ENCODE results near the gene ZC2HC1B.
"Not testable (repeated sequence)": the region's sequence is repeated elsewhere in the genome, so short reads cannot be mapped to it uniquely, and the experiment has no call there.

The ZC2HC1B gene

GRCh38 chr6:143851706-143852105 is 12.6 kb upstream of the ZC2HC1B start:
- not testable (repeated sequence) for H3K27ac Mint-ChIP-seq, H3K4me3 Mint-ChIP-seq, H3K27me3 Mint-ChIP-seq
- Mint-ChIP-seq H3K4me1 (ENCODE audit: low read depth) (peaks cover 28% of the 10 kb centered on the region), H3K9me3 (peaks cover 15% of the 10 kb centered on the region), H3K36me3 (ENCODE audit: low read depth) (peaks cover 97% of the 10 kb centered on the region)

- peaks cover 22% of the 10 kb centered on the region for H3K4me1 Mint-ChIP-seq (ENCODE audit: low read depth)
- not testable (repeated sequence) for H3K27me3 Mint-ChIP-seq, H3K4me3 Mint-ChIP-seq, H3K27ac Mint-ChIP-seq
- H3K9me3 Mint-ChIP-seq = peaks cover 15% of the 10 kb centered on the region
- peaks cover 98% of the 10 kb centered on the region for H3K36me3 Mint-ChIP-seq (ENCODE audit: low read depth)
These were observed 9.2 kb upstream of the ZC2HC1B start for GRCh38 chr6:143855057-143855456.

DNA sequence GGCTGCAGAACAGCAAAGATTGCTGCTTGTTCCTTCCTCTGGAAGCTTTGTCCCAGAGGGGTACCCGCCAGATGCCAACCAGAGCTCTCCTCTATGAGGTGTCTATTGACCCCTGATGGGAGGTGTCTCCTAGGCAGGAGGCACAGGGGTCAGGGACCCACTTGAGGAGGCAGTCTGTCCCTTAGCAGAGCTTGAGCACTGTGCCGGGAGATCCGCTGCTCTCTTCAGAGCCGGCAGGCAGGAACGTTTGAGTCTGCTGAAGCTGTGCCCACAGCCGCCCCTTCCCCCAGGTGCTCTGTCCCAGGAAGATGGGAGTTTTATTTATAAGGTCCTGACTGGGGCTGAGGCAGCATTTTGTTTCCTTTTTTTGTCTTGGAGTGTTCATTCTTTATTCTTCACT is 7.5 kb upstream of the ZC2HC1B start:
- not testable (repeated sequence) for H3K9me3 Mint-ChIP-seq, H3K27ac Mint-ChIP-seq, H3K4me3 Mint-ChIP-seq, H3K27me3 Mint-ChIP-seq
- peaks cover 97% of the 10 kb centered on the region for H3K36me3 Mint-ChIP-seq (ENCODE audit: low read depth)
- H3K4me1 Mint-ChIP-seq (ENCODE audit: low read depth) = peaks cover 22% of the 10 kb centered on the region

GRCh38 chr6:143857651-143858050 is 6.6 kb upstream of the ZC2HC1B start:
- Mint-ChIP-seq H3K4me3 (no peak overlapping the region), H3K9me3 (peaks cover 10% of the 10 kb centered on the region), H3K27me3 (no peaks in the 10 kb centered on the region), H3K36me3 (ENCODE audit: low read depth) (peaks cover 97% of the 10 kb centered on the region), H3K4me1 (ENCODE audit: low read depth) (peaks cover 14% of the 10 kb centered on the region), H3K27ac (peak overlapping the region; percentile 6)

DNA sequence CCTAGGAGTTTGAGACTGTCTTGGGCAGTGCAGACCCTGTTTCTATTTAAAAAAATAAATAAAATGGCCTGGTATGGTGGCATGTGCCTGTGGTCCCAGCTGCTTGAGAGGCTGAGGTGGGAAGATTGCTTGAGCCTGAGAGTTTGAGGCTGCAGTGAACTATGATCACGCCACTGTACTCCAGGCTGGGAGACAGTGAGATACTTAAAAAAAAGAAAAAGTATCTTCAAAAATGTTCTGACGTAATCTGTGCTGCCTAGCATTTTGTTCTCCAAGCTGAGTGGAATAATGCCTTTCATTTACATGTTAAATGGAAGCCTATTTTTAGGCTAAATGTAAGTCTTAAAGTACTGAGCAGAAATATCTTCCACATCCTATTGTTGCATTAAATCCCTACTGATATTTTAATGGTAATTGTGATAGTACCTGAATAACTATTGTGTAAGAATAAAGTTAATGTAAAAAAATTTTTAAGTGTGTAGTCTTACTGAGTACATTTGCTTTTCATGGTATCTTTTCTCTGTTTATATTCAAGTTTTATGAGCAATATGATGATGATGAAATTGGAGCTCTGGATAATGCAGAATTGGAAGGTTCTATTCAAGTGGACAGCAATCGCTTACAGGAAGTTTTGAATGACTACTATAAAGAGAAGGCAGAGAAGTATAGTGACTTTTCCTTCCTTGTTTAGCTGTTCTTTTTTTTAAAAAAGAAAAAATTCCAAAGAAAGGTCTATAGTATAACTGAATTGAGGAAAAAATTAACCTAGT is 4.2 kb upstream of the ZC2HC1B start:
- Mint-ChIP-seq H3K27me3 (no peaks in the 10 kb centered on the region), H3K9me3 (peaks cover 4% of the 10 kb centered on the region), H3K4me3 (no peak overlapping the region), H3K27ac (no peak overlapping the region), H3K36me3 (ENCODE audit: low read depth) (peaks cover 93% of the 10 kb centered on the region), H3K4me1 (ENCODE audit: low read depth) (peaks cover 9% of the 10 kb centered on the region)

DNA sequence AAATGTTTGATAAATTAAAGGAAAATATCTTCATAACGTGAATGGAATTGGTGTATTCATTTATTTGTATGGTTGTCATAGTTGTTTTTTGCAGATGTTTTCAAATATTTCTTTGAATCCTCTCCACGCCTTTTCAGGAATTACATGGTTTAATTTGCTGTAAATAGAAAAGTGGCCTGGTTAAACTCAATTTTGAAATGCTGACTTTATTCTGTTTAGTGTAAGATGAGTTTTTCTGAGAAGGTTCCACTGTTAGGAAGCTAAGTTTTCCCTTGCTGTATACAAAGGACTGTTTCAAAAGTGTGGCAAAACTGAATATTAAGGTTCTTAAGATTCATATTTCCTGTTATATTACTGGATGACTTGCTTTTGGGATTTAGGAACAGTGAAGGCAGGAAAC is 503 bp upstream of the ZC2HC1B start:
- H3K36me3 Mint-ChIP-seq (ENCODE audit: low read depth) = peaks cover 71% of the 10 kb centered on the region
- no peak overlapping the region for H3K4me3 Mint-ChIP-seq
- H3K27me3 Mint-ChIP-seq = no peaks in the 10 kb centered on the region
- H3K27ac Mint-ChIP-seq = no peak overlapping the region
- H3K9me3 Mint-ChIP-seq = peaks cover 4% of the 10 kb centered on the region
- H3K4me1 Mint-ChIP-seq (ENCODE audit: low read depth) = no peaks in the 10 kb centered on the region

- Mint-ChIP-seq H3K4me1 (ENCODE audit: low read depth) (peaks cover 3% of the 10 kb centered on the region), H3K27ac (no peak overlapping the region), H3K36me3 (ENCODE audit: low read depth) (peaks cover 38% of the 10 kb centered on the region), H3K4me3 (no peak overlapping the region), H3K9me3 (peaks cover 4% of the 10 kb centered on the region), H3K27me3 (no peaks in the 10 kb centered on the region)
These were observed 3.0 kb downstream of the ZC2HC1B start for GRCh38 chr6:143867236-143867635.

DNA sequence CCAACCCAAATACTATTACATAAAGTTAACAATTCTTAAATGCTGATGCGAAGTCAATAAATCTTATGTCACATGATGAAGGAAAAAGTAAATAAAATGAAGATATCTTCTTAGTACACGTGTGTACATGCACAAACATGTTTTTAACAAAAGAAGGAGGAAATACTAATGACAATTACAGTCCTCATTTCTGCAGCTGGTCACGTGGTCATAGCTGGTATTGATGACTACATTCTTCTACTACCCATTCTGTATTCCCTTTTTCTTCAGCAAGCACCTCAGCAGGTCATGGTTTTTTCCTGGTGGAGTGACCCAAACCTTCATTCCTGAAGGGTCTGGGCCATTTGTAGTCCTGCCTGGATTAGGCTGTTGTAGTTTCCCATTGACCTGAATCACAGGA is 4.5 kb downstream of the ZC2HC1B start:
- not testable (repeated sequence) for H3K4me3 Mint-ChIP-seq, H3K27ac Mint-ChIP-seq
- peaks cover 24% of the 10 kb centered on the region for H3K36me3 Mint-ChIP-seq (ENCODE audit: low read depth)

DNA sequence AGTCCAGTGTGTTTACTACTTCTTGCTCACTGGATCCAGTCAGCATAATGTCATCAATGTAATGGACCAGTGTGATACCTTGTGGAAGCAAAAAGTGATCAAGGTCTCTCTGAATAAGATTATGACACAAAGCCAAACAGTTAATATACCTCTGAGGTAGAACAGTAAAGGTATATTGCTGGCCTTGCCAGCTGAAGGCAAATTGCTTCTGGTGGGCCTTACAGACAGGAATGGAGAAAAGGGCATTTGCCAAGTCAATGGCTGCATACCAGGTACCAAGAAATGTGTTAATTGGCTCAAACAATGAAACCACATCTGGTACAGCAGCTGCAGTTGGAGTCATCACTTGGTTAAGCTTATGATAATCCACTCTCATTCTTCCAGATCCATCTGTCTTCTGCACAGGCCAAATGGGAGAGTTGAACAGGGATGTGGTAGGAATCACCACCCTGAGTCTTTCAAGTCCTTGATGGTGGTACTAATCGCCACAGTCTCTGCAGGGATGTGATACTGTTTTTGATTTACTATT is 7.0 kb downstream of the ZC2HC1B start:
- H3K36me3 Mint-ChIP-seq (ENCODE audit: low read depth); H3K4me3 Mint-ChIP-seq; H3K27me3 Mint-ChIP-seq; H3K27ac Mint-ChIP-seq: not testable (repeated sequence)
- peaks cover 23% of the 10 kb centered on the region for H3K4me1 Mint-ChIP-seq (ENCODE audit: low read depth)
- H3K9me3 Mint-ChIP-seq = peaks cover 17% of the 10 kb centered on the region

More for the DNA sequence above, 4.5 kb downstream of the ZC2HC1B start:
- H3K9me3 Mint-ChIP-seq, H3K27me3 Mint-ChIP-seq: not testable (repeated sequence)
- H3K4me1 Mint-ChIP-seq (ENCODE audit: low read depth) = peaks cover 16% of the 10 kb centered on the region

GRCh38 chr6:143872201-143872600 is 7.9 kb downstream of the ZC2HC1B start:
- H3K27me3 Mint-ChIP-seq = no peaks in the 10 kb centered on the region
- no peak overlapping the region for H3K27ac Mint-ChIP-seq
- no peak overlapping the region for H3K4me3 Mint-ChIP-seq
- peaks cover 23% of the 10 kb centered on the region for H3K4me1 Mint-ChIP-seq (ENCODE audit: low read depth)
- peaks cover 21% of the 10 kb centered on the region for H3K9me3 Mint-ChIP-seq
- no peaks in the 10 kb centered on the region for H3K36me3 Mint-ChIP-seq (ENCODE audit: low read depth)

DNA sequence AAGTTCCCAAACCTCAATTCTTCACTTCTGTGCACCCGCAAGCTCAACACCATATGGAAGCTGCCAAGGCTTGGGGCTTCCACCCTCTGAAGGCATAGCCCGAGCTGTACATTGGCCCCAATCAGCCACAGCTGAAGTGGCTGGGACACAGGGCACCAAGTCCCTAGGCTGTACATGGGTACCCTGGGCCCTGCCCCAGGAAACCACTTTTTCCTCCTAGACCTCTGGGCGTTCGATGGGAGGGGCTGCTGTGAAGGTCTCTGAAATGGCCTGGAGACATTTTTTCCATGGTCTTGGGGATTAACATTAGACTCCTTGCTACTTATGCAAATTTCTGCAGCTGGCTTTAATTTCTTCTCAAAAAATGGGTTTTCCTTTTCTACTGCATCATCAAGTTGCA is 9.3 kb downstream of the ZC2HC1B start:
- H3K36me3 Mint-ChIP-seq (ENCODE audit: low read depth); H3K27ac Mint-ChIP-seq; H3K4me3 Mint-ChIP-seq; H3K27me3 Mint-ChIP-seq: not testable (repeated sequence)
- Mint-ChIP-seq H3K9me3 (peaks cover 23% of the 10 kb centered on the region), H3K4me1 (ENCODE audit: low read depth) (peaks cover 25% of the 10 kb centered on the region)

DNA sequence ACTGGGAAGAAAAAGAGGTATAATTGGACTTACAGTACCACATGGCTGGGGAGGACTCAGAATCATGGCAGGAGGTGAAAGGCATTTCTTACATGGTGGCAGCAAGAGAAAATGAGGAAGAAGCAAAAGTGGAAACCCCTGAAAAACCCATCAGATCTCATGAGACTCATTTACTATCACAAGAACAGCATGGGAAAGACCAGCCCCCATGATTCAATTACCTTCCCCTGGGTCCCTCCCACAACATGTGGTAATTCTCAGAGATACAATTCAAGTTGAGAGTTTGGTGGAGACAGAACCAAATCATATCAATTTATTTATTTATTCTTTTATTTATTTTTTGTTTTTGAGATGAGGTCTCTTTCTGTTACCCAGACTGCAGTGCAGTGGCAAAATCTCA is 10.2 kb downstream of the ZC2HC1B start:
- not testable (repeated sequence) for H3K27me3 Mint-ChIP-seq; H3K4me3 Mint-ChIP-seq; H3K36me3 Mint-ChIP-seq (ENCODE audit: low read depth); H3K27ac Mint-ChIP-seq
- Mint-ChIP-seq H3K9me3 (peaks cover 23% of the 10 kb centered on the region), H3K4me1 (ENCODE audit: low read depth) (peaks cover 25% of the 10 kb centered on the region)

GRCh38 chr6:143877584-143878271 is 13.5 kb downstream of the ZC2HC1B start:
- Mint-ChIP-seq H3K4me3 (no peak overlapping the region), H3K9me3 (peaks cover 23% of the 10 kb centered on the region), H3K4me1 (ENCODE audit: low read depth) (peaks cover 18% of the 10 kb centered on the region), H3K36me3 (ENCODE audit: low read depth) (no peaks in the 10 kb centered on the region), H3K27ac (no peak overlapping the region), H3K27me3 (no peaks in the 10 kb centered on the region)

DNA sequence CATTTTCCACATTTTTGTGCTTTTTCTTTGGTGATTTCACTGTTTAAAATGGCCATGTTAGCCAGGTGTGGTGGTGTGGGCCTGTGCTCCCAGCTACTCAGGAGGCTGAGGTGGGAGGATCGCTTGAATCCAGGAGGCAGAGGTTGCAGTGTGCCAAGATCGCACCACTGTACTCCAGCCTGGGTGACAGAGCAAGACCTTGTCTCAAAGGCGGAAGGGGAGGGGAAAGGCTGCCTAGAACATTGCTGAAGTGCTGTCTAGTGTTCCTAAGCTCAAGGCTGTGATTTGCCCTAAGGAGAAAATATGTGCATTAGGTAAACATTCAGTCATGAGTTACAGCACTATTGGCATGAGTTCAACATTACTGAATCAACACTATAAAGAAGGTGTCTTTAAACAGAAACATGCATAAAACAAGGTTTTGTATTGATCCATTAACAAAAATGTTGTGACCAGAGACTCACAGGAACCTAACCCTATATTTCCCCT is 14.0 kb downstream of the ZC2HC1B start:
- peaks cover 14% of the 10 kb centered on the region for H3K4me1 Mint-ChIP-seq (ENCODE audit: low read depth)
- H3K36me3 Mint-ChIP-seq (ENCODE audit: low read depth) = no peaks in the 10 kb centered on the region
- H3K27ac Mint-ChIP-seq = no peak overlapping the region

GRCh38 chr6:143880412-143880811 is 16.1 kb downstream of the ZC2HC1B start:
- Mint-ChIP-seq H3K27me3 (no peaks in the 10 kb centered on the region), H3K4me1 (ENCODE audit: low read depth) (peaks cover 2% of the 10 kb centered on the region), H3K27ac (no peak overlapping the region), H3K36me3 (ENCODE audit: low read depth) (no peaks in the 10 kb centered on the region), H3K4me3 (no peak overlapping the region), H3K9me3 (peaks cover 11% of the 10 kb centered on the region)

More for the DNA sequence above, 14.0 kb downstream of the ZC2HC1B start:
- H3K4me3 Mint-ChIP-seq = no peak overlapping the region
- H3K27me3 Mint-ChIP-seq = no peaks in the 10 kb centered on the region
- peaks cover 23% of the 10 kb centered on the region for H3K9me3 Mint-ChIP-seq

All from stimulated activated naive CD8-positive, alpha-beta T cell treated with anti-CD3 and anti-CD28 coated beads, Interleukin-15, Interleukin-2, amounts not matched to agents 100 ng/mL and 50 ng/mL, for 24 hours (primary cell).